Pancreas (tissue), 10 donors: Measurements from ENCODE around the gene COL4A6. TPM values are rescaled to one million over a fixed set of nuclear protein-coding genes. Genes with fewer than 3 reads are reported as not detected.

Source experiments
- ATAC-seq, 4 donors: fragments of 200-7000 bp; cut with Tn5 transposase; one replicate each; pipeline versions ENCODE4 v1.8.0 to v1.9.1; 2020; ENCODE audit warnings: mild to moderate bottlenecking in 4 of 4, moderate library complexity in 4 of 4
- DNase-seq, 6 donors: peaks; one replicate each; pipeline ENCODE4 v3.0.0-alpha.2; 2020
- FAIRE-seq: peaks from 2 replicates; lab custom pipeline; 2012; peaks lifted over from hg19 to GRCh38; lab: Jason Lieb, UNC
- H3K27ac ChIP-seq, 4 donors: fragments of 200-600 bp; sonication (generic); 1 replicate in 3 of 4; 2 replicates in 1 of 4; pipeline versions ENCODE4 v1.5.0 to v1.8.0; 2020
- H3K27me3 ChIP-seq, 4 donors: fragments of 200-600 bp; one replicate each; pipeline ENCODE4 v1.8.0; 2021
- H3K36me3 ChIP-seq, 3 donors: fragments of 200-600 bp; sonication (generic) in 1 of 3; one replicate each; pipeline versions ENCODE4 v1.5.0 to v1.8.0; 2020 to 2021
- H3K4me1 ChIP-seq, 3 donors: fragments of 200-600 bp; one replicate each; pipeline ENCODE4 v1.8.0; 2021
- H3K4me3 ChIP-seq, 4 donors: fragments of 200-600 bp; sonication (generic) in 2 of 4; one replicate each; pipeline versions ENCODE4 v1.5.0 to v1.8.0; 2020 to 2021
- H3K9me3 ChIP-seq, 4 donors: fragments of 200-600 bp; one replicate each; pipeline ENCODE4 v1.8.0; 2021
- WGBS, 2 donors: extraction: QIAGEN DNeasy Blood & Tissue Kit; methylation state at CpG; one replicate each; pipeline ENCODE4 v1.1.7; 2013; 5-methylcytosine and 5-hydroxymethylcytosine counted together
- intact Hi-C, 3 donors: fragments of 100-400 bp; cut with DNase I; formaldehyde crosslinking; loops; one replicate each; pipeline versions ENCODE4 v1.11.1 to v1.14.2; 2022
- polyA plus RNA-seq, 2 donors: library from polyadenylated mRNA; stranded (reverse); fragments of 200-250 nt; gene quantifications; one replicate each; pipeline ENCODE4 v1.2.3, GENCODE V29; 2013
- total RNA-seq, 6 donors: library from RNA; stranded (reverse); fragmentation: NEBNext Ultra II Directional in 4 of 6; extraction: Animal tissue kit (Norgen Biotek cat#: 25700) in 4 of 6; gene quantifications; one replicate each; pipeline versions ENCODE4 v1.2.1 to v1.2.4, GENCODE V29; 2021 to 2023
- TF ChIP-seq, protein P1 (sequence below), 4 donors: fragments of 200-600 bp; sonication (generic) in 3 of 4; IDR thresholded peaks; one replicate each; pipeline versions ENCODE4 v1.5.0 to v1.8.0; 2021; ENCODE audit warnings: antibody characterized with exemption in 4 of 4
- donor health status: healthy with polysubstance abuse.
- donor health status: DM: no; HTN: no; CAD: no; lungs with moderate emphysema.
- donor health status: DM: no; HTN: no; CAD: no.
- donor health status: control.
- donor health status: control.
- donor health status: Bipolar disorder and iron deficiency.
- donor health status: DM: yes; HTN: yes; CAD: no.
- donor health status: DM: no; HTN: no; CAD: no.
- donor health status: DM: no; HTN: no; CAD: no.
- donor health status: DM: yes; HTN: yes; CAD: no.

COL4A6 gene
- total and polyA plus RNA-seq, 8 donors, result 0.06 to 0.25 (median 0.10) TPM; not detected in 2

DNA sequence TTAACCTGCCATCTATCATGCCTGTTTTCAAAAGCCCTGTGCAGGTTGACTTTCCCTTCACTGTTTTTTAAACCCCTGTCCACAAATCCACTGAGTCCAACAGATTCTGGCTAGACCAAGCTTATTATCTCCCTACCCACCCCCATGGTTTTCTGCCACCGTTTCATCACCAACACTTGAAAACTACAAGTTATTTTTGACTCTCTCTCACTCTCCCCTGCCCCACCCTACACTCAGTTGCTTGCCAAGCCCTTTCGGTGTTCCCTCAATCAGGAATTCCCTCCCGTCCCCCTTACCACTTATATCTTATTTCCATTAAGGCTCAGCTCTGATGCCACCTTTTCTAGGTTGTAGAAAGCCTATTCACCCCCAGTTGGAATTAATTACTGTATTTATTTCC lies 316.9 kb downstream of the COL4A6 start:
- H3K4me1 ChIP-seq, result no peaks in the 10 kb centered on the region
- peaks cover 0 to 3% (median 0%) of the 10 kb centered on the region in 4 donors for H3K27me3 ChIP-seq
- WGBS, 2 donors, result 63 to 68% methylated on average over 3 of the region's 3 CpGs
- no peaks in the 10 kb centered on the region for H3K36me3 ChIP-seq
- H3K9me3 ChIP-seq, result no peaks in the 10 kb centered on the region
- no peak overlapping the region for H3K27ac ChIP-seq
- no peak overlapping the region for H3K4me3 ChIP-seq
- TF ChIP-seq, protein P1, sequence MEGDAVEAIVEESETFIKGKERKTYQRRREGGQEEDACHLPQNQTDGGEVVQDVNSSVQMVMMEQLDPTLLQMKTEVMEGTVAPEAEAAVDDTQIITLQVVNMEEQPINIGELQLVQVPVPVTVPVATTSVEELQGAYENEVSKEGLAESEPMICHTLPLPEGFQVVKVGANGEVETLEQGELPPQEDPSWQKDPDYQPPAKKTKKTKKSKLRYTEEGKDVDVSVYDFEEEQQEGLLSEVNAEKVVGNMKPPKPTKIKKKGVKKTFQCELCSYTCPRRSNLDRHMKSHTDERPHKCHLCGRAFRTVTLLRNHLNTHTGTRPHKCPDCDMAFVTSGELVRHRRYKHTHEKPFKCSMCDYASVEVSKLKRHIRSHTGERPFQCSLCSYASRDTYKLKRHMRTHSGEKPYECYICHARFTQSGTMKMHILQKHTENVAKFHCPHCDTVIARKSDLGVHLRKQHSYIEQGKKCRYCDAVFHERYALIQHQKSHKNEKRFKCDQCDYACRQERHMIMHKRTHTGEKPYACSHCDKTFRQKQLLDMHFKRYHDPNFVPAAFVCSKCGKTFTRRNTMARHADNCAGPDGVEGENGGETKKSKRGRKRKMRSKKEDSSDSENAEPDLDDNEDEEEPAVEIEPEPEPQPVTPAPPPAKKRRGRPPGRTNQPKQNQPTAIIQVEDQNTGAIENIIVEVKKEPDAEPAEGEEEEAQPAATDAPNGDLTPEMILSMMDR (IDR thresholded peaks at IDR 0.05), result no peak
- no peak for DNase-seq
- intact Hi-C loops, result no loop called here
- ATAC-seq, result no peak
- FAIRE-seq, result no peak

DNA sequence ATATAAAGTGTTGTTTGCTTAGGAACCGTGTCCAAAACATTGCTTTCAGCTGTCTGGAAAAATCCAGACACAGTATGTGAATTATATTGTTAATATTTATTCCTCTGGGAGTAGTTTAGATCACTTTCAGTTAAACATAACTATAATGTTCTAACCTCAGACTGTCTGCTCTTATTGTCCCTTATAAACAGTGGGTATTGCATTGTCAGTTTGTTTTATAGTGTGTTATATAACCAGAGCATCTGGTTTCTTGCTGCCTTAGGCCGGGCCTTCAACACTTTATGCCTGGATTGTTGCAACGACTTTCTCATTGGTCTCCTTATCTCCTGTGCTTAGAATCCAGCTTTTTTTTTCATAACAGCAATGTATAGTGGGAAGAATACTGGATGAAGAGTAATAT lies 320.2 kb downstream of the COL4A6 start:
- peaks cover 0 to 3% (median 0%) of the 10 kb centered on the region in 4 donors for H3K27me3 ChIP-seq
- no peaks in the 10 kb centered on the region for H3K36me3 ChIP-seq
- TF ChIP-seq, protein P1 (IDR thresholded peaks at IDR 0.05), result no peak
- H3K4me3 ChIP-seq, result no peak overlapping the region
- intact Hi-C loops, result no loop called here
- no peaks in the 10 kb centered on the region for H3K9me3 ChIP-seq
- H3K4me1 ChIP-seq, result no peaks in the 10 kb centered on the region
- H3K27ac ChIP-seq, result no peak overlapping the region
- ATAC-seq, result no peak
- FAIRE-seq, result peak; percentile 95
- 64 to 67% methylated on average over 3 of the region's 3 CpGs for WGBS, 2 donors
- no peak for DNase-seq

DNA sequence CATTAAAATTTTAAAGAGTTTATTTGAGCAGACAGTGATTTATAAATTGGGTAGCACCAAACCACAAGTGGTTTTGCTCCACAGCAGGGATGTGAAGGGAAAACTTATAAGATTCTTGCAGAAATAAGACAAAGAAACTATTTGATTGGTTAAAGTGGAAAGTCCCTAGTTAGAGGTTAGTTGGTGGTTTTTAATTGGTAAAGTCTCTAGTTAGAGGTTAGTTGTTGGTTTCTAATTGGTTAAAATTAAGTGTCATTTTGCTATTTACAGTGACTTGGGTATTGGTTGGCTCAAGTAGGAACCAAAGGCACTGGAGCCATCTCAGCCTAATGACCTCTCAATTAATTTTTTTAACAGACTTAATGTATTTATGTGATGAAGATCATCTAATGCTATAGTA lies 323.7 kb downstream of the COL4A6 start:
- H3K36me3 ChIP-seq, result no peaks in the 10 kb centered on the region

More for the DNA sequence above, 323.7 kb downstream of the COL4A6 start:
- Histone ChIP-seq H3K27me3 (no peaks in the 10 kb centered on the region), H3K9me3 (no peaks in the 10 kb centered on the region), H3K4me1 (no peaks in the 10 kb centered on the region), H3K27ac (no peak overlapping the region), H3K4me3 (no peak overlapping the region)
- intact Hi-C loops, result no loop called here
- FAIRE-seq (no peak), DNase-seq (no peak), ATAC-seq (no peak)
- TF ChIP-seq, protein P1 (IDR thresholded peaks at IDR 0.05), result no peak

Other genes with a start within 250 kb of the COL4A6 start
- gene COL4A5, start 1.4 kb upstream of the COL4A6 start, total RNA-seq, result 1 to 10 TPM in 4 of 6 donors, under 1 TPM in 2; 0.58 to 3.3 (median 1.2) TPM
- gene COL4A5, start 1.4 kb upstream of the COL4A6 start, polyA plus RNA-seq, result 1 to 10 TPM in 1 of 2 donors, under 1 TPM in 1; 0.92 to 1.5 TPM